ENCODE measurements around the gene VPS52.
"Not testable (repeated sequence)": the region's sequence is repeated elsewhere in the genome, so short reads cannot be mapped to it uniquely, and the experiment has no call there.

Gene VPS52

DNA sequence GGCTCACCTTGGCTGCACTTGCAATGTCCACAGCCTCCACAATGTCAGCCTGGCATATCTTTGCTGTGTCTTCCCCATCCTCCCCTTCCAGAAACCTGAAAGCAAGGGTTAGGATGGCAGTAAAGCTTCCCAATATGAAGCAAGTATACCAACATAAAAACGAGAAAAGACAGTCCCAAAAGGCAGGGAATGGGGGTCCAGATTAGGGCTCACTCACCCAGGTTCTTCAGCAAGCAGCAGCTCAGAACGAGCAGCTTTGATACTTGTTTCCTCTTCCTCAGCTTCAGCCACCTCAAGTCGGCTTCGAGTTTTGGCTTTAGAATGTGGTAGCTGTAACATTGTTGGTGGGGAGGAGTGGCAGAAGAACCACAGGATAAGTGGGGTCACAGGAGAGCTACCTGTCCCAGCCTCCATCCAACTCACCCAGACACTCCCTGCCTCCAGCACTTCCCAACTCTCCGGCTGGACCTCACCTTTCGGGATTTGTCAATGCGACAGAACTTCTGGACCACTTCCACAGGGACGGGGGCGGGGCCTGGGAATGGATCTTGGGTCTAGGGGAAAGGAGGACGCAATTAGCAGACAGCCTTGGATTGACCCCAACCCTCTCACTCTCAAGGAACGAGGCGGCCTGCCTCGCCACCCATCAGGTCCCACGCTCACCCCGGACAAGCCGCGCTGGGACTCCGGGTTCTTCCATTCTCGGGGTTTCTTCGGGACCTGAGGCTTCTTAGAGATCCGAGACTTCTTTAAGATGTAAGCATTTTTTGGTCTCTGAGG, 16.7 kb upstream of the VPS52 start:
- peak overlapping the region in 20 of 21 experiments; percentile 47 to 91 (median 81) for H3K27ac ChIP-seq
- peak overlapping the region; percentile 64 to 93 (median 78) for H3K4me3 ChIP-seq

DNA sequence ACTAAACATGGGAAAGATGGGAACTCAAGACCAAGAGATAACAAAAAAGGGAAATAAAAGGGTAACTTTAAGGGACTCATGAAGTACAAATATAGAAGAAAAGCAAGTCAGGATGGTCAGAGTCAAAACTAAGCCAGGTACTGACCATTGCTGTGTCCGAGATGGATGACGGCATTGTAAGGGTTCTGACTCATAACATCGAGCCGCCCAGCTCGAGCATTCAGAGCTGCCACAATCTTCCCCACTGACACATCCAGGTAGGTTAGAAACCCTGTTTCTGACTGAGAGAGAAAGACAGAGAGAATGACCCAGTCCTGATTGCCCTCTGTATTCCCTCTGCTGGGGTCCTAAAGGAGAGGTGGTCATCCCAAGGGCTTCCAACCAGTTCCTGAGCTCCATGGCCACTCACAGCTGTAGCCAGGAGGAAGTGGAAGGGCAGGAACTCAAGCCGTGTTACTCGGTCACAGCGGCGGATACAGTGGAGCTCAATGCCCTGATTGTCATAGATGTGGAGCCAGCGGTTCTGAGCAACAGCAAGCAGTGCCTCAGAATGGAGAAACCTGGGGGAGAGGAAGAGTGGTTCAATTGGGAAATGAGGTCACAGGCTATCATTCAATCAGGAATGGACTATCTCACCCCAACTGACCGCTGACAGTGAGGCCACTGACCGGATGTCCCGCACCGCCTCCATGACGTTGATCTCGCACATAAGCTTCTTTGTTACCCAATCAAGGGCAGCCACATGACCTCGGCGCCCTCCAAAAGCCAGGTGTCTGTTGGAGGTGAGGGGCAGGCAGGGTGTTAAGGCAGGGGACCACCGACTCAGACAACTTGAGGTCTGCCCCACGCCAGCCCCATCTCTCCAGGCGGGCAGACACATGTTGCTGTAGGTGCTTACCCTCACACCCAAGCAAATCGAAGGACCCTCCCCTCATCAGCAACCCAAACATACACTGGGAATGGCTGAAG, 15.6 kb upstream of the VPS52 start:
- no peak overlapping the region for H3K4me3 ChIP-seq
- H3K27ac ChIP-seq = no peak overlapping the region

GRCh38 chr6:33285214-33285613, 13.5 kb upstream of the VPS52 start:
- not testable (repeated sequence) for H3K27ac ChIP-seq, H3K4me3 ChIP-seq

DNA sequence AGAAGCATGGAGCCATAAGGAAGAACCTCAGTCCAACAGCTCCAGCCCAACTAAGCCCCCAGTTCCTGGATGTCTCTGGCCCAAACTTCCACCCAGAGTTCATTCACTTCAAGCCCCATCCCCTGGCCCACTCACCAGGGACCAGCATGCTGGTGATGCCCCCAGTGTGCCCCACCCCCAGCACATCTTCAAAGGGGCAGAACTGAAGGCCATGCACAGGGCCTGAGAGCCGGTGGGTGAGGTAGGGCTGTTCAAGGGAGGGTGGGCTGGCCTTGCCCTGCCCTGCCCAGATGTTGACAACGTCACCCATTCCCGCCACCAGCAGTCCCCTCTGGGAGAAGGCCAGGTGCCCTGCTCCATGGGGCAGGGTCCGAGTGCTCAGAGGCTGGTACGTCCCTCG, 8.9 kb upstream of the VPS52 start:
- H3K4me3 ChIP-seq = no peak overlapping the region
- peak overlapping the region in 6 of 21 experiments; percentile 9 to 39 (median 32) for H3K27ac ChIP-seq

GRCh38 chr6:33279971-33280511, 8.4 kb upstream of the VPS52 start:
- no peak overlapping the region for H3K4me3 ChIP-seq
- H3K27ac ChIP-seq = peak overlapping the region in 8 of 21 experiments; percentile 9 to 41 (median 26)

DNA sequence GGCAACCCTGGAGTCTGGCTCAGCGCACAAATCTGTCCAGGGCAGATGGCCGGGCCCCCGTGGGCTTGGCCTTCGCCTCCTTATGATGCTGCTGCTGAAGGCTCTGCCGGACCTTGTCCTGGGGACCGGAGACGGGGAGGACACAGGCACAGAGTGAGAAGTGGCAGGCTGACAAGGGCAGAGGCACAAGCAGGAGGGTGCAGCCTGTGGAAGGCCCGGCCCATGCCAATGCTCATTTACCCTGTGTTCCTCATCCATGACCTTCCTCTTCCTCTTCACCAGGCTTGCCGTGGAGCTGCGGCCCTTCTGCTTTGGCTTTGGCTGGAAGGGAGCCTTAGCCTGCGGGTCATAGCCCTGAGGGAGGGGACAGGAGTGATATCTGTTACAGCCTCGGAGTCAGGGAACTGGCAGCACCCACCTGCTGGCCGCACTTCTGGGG, 7.6 kb upstream of the VPS52 start:
- H3K4me3 ChIP-seq = no peak overlapping the region
- peak overlapping the region in 9 of 21 experiments; percentile 3 to 96 (median 22) for H3K27ac ChIP-seq

DNA sequence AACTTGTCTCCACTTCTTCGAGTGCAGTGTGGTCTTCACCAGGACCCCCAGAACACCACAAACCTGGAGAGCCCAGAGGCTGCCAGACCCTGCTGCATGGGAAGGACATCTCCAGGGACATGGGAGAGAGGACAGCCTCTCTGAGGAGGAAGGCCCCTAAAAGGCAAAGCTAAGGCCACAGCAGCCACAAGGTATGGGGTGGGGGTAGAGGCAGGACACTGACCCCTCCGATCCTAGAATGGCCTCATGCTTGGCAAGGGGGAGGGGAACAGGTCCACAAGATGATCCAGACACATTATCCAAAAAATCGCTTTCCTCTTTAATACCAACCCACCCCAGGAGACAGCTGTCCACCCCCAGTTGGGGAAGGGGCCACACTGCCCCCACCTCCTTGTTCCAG, 7.1 kb upstream of the VPS52 start:
- peak overlapping the region in 8 of 21 experiments; percentile 3 to 97 (median 92) for H3K27ac ChIP-seq
- no peak overlapping the region for H3K4me3 ChIP-seq

GRCh38 chr6:33278392-33278741, 6.7 kb upstream of the VPS52 start:
- Histone ChIP-seq H3K4me3 (peak overlapping the region in 4 of 7 experiments; percentile 55 to 86 (median 68)), H3K27ac (peak overlapping the region in 20 of 21 experiments; percentile 27 to 98 (median 95))

DNA sequence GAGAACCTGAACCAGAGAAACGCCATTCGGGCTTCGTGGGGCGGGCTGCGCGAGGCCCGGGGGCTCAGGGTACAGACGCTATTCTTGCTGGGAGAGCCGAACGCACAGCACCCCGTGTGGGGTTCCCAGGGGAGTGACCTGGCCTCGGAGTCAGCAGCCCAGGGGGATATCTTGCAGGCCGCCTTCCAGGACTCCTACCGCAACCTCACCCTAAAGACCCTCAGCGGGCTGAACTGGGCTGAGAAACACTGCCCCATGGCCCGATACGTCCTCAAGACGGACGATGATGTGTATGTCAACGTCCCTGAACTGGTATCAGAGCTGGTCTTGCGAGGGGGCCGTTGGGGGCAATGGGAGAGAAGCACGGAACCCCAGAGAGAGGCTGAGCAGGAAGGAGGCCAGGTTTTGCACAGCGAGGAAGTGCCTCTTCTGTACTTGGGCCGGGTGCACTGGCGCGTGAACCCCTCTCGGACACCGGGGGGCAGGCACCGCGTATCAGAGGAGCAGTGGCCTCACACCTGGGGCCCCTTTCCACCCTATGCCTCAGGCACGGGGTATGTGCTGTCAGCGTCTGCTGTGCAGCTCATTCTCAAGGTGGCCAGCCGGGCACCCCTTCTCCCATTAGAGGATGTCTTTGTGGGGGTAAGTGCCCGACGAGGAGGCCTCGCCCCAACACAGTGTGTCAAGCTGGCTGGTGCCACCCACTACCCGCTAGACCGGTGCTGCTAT, 6.2 kb upstream of the VPS52 start:
- Histone ChIP-seq H3K27ac (peak overlapping the region; percentile 27 to 98 (median 95)), H3K4me3 (peak overlapping the region; percentile 55 to 86 (median 66))

- Histone ChIP-seq H3K27ac (peak within 1 kb of the TSS; percentile 27 to 98 (median 95)), H3K4me3 (peak within 1 kb of the TSS; percentile 55 to 86 (median 66))
Measured at GRCh38 chr6:33276864-33277662, 5.4 kb upstream of the VPS52 start, which contains the start of gene B3GALT4. Gene B3GALT4 (plus strand): TSS chr6:33277123. CDS start chr6:33277420, 297 bp downstream.

- peak overlapping the region in 20 of 21 experiments; percentile 84 to 98 (median 95) for H3K27ac ChIP-seq
- H3K4me3 ChIP-seq = peak overlapping the region; percentile 55 to 86 (median 66)
Measured at GRCh38 chr6:33276581-33276863, 4.8 kb upstream of the VPS52 start.

DNA sequence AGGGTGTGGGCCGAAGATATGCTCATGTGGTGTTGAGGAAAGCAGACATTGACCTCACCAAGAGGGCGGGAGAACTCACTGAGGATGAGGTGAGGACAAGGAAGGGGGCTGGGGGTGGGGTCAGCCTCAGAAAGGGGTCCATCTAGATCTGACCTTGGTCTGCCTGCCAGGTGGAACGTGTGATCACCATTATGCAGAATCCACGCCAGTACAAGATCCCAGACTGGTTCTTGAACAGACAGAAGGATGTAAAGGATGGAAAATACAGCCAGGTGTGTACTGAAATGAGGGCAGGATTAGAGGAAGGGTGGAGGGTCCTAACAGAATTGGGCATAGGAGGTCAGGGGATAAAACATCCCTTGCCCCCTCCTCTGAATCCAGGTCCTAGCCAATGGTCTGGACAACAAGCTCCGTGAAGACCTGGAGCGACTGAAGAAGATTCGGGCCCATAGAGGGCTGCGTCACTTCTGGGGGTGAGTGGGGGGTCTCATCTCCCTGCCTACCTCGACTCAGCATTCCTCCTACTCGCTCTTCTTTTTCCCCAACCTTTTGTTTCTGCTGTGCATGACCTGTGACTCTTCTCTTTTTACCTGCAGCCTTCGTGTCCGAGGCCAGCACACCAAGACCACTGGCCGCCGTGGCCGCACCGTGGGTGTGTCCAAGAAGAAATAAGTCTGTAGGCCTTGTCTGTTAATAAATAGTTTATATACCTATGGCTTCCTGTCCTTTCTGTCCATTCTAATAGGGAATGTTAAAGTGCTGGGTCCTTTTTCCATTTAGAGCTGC, 4.3 kb upstream of the VPS52 start:
- Histone ChIP-seq H3K27ac (peak overlapping the region in 20 of 21 experiments; percentile 84 to 98 (median 95)), H3K4me3 (peak overlapping the region in 6 of 7 experiments; percentile 55 to 86 (median 66))

- Histone ChIP-seq H3K27ac (peak overlapping the region in 12 of 21 experiments; percentile 8 to 97 (median 38)), H3K4me3 (peak overlapping the region in 6 of 7 experiments; percentile 10 to 83 (median 71))
Measured at GRCh38 chr6:33273924-33274902, 2.5 kb upstream of the VPS52 start.

DNA sequence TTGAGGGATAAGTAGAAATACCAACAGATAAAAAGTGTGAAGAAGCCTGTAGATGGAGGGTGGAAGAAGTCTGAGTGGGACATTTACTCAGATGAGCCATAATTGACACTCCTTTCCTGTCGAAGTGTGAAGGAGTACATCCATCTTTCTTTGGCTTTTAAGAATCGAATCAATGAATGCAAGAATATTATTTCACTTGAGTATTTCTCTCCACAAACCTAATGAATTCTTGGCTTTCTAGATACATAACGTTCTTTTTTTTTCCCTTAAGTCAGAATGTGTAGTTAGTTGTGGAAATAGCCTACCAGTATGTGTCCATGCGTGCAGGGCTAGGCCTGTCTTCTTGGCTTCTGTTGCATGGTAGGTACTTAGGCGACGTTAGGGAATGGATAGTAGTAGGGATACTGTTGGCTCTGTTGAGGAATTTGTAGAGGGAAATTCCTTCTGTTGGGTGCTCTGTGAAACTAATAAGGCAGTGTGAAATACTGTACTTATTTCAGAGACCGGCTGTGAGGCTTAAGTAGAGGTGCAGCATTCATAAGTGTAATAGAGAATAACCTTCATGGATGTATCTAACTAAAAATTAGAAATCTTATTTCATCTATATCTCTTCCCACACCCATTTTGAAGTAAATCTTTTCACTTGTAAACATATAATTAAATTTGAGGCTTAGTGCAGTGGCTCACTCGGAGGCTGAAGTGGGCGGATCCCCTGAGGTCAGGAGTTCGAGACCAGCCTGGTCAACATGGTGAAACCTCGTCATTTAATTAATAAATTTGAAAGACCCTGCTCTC, 1.6 kb upstream of the VPS52 start:
- Histone ChIP-seq H3K27ac (peak overlapping the region in 18 of 21 experiments; percentile 87 to 99 (median 96)), H3K4me3 (peak overlapping the region; percentile 51 to 88 (median 79))

GRCh38 chr6:33272275-33273128, 826 bp upstream of the VPS52 start:
- H3K4me3 ChIP-seq = peak overlapping the region; percentile 51 to 88 (median 79)
- peak overlapping the region; percentile 33 to 99 (median 96) for H3K27ac ChIP-seq
